Measurements from ENCODE around the gene SELE. TPM values are rescaled to one million over a fixed set of nuclear protein-coding genes. Genes with fewer than 3 reads are reported as not detected.

Gene SELE
- polyA plus RNA-seq, 3 donors, result not detected

GRCh38 chr1:169680377-169681019 is 53.4 kb downstream of the SELE start:
- H3K27ac Mint-ChIP-seq, result no peak overlapping the region
- WGBS (ENCODE audit: insufficient coverage), result 93% methylated on average over 4 of the region's 6 CpGs
- H3K36me3 Mint-ChIP-seq, result no peaks in the 10 kb centered on the region
- Histone ChIP-seq H3K4me3 (replicated peaks in 1 of 3; ENCODE audit: low read depth in 2 of 3, low read length in 3 of 3) (no peak overlapping the region), H3K4me1 (ENCODE audit: control insufficient read depth in 1 of 2, insufficient read depth in 2 of 2, low read length in 2 of 2) (peaks cover 18 to 24% of the 10 kb centered on the region in 2 donors), H4K20me1 (ENCODE audit: insufficient read depth, low read length) (no peaks in the 10 kb centered on the region), H3K9ac (ENCODE audit: insufficient read depth, low read length, poor library complexity, severe bottlenecking) (no peak overlapping the region), H3K27ac (ENCODE audit: low read depth in 1 of 2, low read length in 2 of 2) (no peak overlapping the region), H3K36me3 (replicated peaks in 1 of 2; ENCODE audit: control insufficient read depth in 1 of 2, insufficient read depth in 2 of 2, low read length in 2 of 2) (no peaks in the 10 kb centered on the region), H3K27me3 (ENCODE audit: control insufficient read depth in 2 of 2, insufficient read depth in 2 of 2, low read length in 2 of 2) (no peaks in the 10 kb centered on the region), H3K79me2 (ENCODE audit: insufficient read depth, low read length) (no peaks in the 10 kb centered on the region), H3K9me3 (replicated peaks in 1 of 2; ENCODE audit: control insufficient read depth in 1 of 2, insufficient read depth in 1 of 2, low read length in 2 of 2) (no peaks in the 10 kb centered on the region), H3K4me2 (replicated peaks; ENCODE audit: extremely low read depth, low read length, poor library complexity, severe bottlenecking) (no peak overlapping the region), H2AFZ (ENCODE audit: insufficient read depth, low read depth, low read length, poor library complexity, severe bottlenecking) (no peak overlapping the region)
- H3K4me1 Mint-ChIP-seq, result peaks cover 24% of the 10 kb centered on the region
- H3K27me3 Mint-ChIP-seq (ENCODE audit: low read depth in 3 of 3), result peaks cover 0 to 2% (median 0%) of the 10 kb centered on the region in 3 donors
- no peak overlapping the region for H3K4me3 Mint-ChIP-seq
- intact Hi-C loops (cut with micrococcal nuclease), result no loop called here
- no peaks in the 10 kb centered on the region for H3K9me3 Mint-ChIP-seq
- no peak for DNase-seq
- TF ChIP-seq, protein P1, sequence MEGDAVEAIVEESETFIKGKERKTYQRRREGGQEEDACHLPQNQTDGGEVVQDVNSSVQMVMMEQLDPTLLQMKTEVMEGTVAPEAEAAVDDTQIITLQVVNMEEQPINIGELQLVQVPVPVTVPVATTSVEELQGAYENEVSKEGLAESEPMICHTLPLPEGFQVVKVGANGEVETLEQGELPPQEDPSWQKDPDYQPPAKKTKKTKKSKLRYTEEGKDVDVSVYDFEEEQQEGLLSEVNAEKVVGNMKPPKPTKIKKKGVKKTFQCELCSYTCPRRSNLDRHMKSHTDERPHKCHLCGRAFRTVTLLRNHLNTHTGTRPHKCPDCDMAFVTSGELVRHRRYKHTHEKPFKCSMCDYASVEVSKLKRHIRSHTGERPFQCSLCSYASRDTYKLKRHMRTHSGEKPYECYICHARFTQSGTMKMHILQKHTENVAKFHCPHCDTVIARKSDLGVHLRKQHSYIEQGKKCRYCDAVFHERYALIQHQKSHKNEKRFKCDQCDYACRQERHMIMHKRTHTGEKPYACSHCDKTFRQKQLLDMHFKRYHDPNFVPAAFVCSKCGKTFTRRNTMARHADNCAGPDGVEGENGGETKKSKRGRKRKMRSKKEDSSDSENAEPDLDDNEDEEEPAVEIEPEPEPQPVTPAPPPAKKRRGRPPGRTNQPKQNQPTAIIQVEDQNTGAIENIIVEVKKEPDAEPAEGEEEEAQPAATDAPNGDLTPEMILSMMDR (IDR thresholded peaks at IDR 0.05), result no peak

DNA sequence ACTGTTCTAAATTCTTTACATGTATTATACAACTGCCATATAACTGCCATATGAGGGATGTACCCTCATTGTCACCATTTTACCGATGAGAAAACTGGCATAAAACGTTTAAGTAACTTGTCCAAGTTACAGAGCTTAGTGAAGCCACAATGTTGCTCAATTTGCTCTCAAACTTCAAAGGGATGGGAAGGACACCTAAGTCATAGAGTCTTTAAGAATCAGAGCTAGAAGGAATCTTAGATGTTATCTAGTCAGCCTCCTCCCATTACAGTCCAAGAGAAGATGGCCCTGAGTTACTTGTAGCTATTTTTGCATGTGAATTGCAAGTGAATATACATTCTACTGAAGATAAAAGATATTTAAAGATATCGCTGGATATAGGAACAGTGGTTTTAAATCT is 54.2 kb downstream of the SELE start:
- H3K4me3 ChIP-seq (replicated peaks in 1 of 3; ENCODE audit: low read depth in 2 of 3, low read length in 3 of 3), result no peak overlapping the region
- H3K4me2 ChIP-seq (replicated peaks; ENCODE audit: extremely low read depth, low read length, poor library complexity, severe bottlenecking), result no peak overlapping the region
- Mint-ChIP-seq H3K4me3 (no peak overlapping the region), H3K27ac (no peak overlapping the region), H3K27me3 (ENCODE audit: low read depth in 3 of 3) (peaks cover 0 to 2% (median 0%) of the 10 kb centered on the region in 3 donors), H3K4me1 (peaks cover 24% of the 10 kb centered on the region), H3K36me3 (no peaks in the 10 kb centered on the region), H3K9me3 (no peaks in the 10 kb centered on the region)
- H3K27ac ChIP-seq (ENCODE audit: low read depth in 1 of 2, low read length in 2 of 2), result no peak overlapping the region
- H2AFZ ChIP-seq (ENCODE audit: insufficient read depth, low read depth, low read length, poor library complexity, severe bottlenecking), result no peak overlapping the region
- DNase-seq, result no peak
- H3K9me3 ChIP-seq (replicated peaks in 1 of 2; ENCODE audit: control insufficient read depth in 1 of 2, insufficient read depth in 1 of 2, low read length in 2 of 2), result no peaks in the 10 kb centered on the region
- H3K79me2 ChIP-seq (ENCODE audit: insufficient read depth, low read length), result no peaks in the 10 kb centered on the region
- H3K36me3 ChIP-seq (replicated peaks in 1 of 2; ENCODE audit: control insufficient read depth in 1 of 2, insufficient read depth in 2 of 2, low read length in 2 of 2), result no peaks in the 10 kb centered on the region
- H3K9ac ChIP-seq (ENCODE audit: insufficient read depth, low read length, poor library complexity, severe bottlenecking), result no peak overlapping the region
- WGBS (ENCODE audit: insufficient coverage), result 60% methylated on average over 2 of the region's 3 CpGs
- intact Hi-C loops (cut with micrococcal nuclease), result no loop called here
- H3K4me1 ChIP-seq (ENCODE audit: control insufficient read depth in 1 of 2, insufficient read depth in 2 of 2, low read length in 2 of 2), result peaks cover 18 to 24% of the 10 kb centered on the region in 2 donors
- no peaks in the 10 kb centered on the region for H4K20me1 ChIP-seq (ENCODE audit: insufficient read depth, low read length)
- H3K27me3 ChIP-seq (ENCODE audit: control insufficient read depth in 2 of 2, insufficient read depth in 2 of 2, low read length in 2 of 2), result no peaks in the 10 kb centered on the region
- TF ChIP-seq, protein P1 (IDR thresholded peaks at IDR 0.05), result no peak

Data from CD14-positive monocyte (primary cell).